CD4-positive, alpha-beta T cell treated with Interferon alpha-2 for 1 hour (primary cell): ENCODE results near the gene SLC16A6.
"Not testable (repeated sequence)": the region's sequence is repeated elsewhere in the genome, so short reads cannot be mapped to it uniquely, and the experiment has no call there.

Experiments used
- DNase-seq, 2 donors: peaks; one replicate each; pipeline ENCODE4 v3.0.0-alpha.2; 2020 to 2022

SLC16A6 gene, protein sequence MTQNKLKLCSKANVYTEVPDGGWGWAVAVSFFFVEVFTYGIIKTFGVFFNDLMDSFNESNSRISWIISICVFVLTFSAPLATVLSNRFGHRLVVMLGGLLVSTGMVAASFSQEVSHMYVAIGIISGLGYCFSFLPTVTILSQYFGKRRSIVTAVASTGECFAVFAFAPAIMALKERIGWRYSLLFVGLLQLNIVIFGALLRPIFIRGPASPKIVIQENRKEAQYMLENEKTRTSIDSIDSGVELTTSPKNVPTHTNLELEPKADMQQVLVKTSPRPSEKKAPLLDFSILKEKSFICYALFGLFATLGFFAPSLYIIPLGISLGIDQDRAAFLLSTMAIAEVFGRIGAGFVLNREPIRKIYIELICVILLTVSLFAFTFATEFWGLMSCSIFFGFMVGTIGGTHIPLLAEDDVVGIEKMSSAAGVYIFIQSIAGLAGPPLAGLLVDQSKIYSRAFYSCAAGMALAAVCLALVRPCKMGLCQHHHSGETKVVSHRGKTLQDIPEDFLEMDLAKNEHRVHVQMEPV

DNA sequence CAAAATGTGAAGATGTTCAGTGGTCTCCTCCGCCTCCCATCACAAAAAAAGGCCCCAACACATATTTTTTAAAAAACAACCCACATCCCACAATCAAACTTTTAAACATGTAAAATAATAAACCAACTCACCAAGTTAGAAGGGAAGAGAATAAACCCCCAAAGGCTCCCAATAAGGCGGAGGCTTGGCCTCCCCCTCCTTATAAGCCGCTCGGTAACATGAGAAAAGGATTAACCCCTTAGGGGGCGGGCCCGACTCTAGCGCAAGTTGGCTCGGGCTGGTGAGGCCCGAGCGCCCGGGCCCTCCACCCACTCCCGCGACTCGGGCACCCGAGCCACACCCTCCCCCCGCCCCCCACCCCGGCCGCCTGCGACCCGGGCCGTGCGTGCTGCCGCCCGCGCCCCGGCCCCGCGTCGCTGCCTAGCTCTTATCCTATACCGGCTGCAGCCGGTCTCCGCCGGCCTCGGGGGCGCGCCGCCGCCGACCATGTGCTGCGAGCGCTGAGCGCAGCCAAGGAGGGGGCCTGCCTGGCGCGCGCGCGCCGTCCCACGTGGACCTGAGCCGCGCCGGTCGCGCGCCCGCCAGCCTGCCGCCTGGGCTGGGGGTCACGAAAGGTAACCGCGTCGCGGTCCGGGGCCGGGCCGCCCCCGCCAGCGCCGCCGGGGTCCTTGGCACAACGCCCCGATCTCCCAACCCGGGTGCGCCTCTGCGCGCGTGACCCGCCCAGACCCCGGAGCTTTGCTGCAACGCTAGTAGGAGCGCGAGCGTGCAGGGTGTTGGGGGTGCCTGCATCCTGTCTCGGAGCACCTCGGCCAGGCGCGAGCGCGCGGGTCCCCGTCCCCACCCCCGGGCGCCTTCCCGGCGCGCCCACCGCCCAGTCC, at the start of gene SLC16A6, which contains the start of gene ARSG:
SLC16A6 (minus strand) TSS at position 173 of the 881 bp plus-strand sequence. CDS start 12,807 bp downstream, outside the sequence.
ARSG (plus strand) TSS at position 541 of the 881 bp plus-strand sequence. CDS start 15,999 bp downstream, outside the sequence.
- DNase-seq, result peak; percentile 79 to 86

DNA sequence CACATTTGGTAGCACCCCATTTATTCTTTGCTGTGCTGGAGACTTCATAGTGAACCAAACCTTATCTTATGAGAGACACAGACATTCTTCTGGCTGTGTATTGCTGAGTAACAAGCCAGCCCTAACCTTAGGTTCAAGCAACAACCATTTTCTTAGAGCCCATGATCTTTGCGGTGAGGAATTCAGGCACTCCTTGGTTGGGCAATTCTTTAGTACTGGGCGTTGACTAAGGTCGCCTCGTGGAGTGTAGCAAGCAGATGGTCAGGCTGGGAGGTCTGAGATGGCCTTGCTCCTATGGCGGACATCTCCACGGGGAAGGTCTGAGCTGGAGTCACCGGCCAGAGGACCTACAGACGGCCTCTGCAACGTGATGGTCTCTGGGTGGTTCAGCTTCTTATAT, 43.5 kb upstream of the SLC16A6 start:
- no peak for DNase-seq

DNA sequence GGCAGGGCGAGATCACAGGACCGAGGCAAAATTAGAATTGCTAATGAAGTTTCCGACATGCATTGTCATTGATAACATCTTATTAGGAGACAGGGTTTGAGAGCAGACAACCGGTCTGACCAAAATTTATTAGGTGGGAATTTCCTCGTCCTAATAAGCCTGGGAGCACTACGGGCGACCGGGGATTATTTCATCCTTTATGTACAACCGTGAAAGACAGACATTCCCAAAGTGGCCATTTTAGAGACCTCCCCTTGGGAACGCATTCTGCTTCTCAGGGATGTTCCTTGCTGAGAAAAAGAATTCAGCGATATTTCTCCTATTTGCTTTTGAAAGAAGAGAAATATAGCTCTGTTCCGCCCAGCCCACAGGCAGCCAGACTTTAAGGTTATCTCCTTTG, 41.0 kb upstream of the SLC16A6 start:
- DNase-seq, result not testable (repeated sequence)

DNA sequence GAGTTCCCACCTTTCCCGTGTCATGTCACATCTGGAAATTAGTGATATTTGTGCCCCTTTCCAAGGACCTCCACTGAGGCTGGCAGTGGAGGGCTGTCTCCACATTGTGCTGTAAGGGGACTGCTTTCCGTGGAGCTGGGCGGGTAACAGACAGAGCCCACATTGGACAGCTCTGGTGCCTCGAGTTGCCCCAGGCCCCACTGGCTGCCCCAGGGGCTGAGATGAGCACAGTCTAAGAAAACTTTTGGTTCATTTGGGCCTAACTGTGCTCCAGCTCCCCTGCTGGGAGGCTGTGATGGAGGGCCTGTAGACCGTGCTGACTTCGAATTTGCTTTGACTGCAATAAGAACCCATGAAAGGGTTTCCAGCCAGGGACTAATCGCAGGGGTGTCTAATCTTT, 38.4 kb upstream of the SLC16A6 start:
- no peak for DNase-seq

DNA sequence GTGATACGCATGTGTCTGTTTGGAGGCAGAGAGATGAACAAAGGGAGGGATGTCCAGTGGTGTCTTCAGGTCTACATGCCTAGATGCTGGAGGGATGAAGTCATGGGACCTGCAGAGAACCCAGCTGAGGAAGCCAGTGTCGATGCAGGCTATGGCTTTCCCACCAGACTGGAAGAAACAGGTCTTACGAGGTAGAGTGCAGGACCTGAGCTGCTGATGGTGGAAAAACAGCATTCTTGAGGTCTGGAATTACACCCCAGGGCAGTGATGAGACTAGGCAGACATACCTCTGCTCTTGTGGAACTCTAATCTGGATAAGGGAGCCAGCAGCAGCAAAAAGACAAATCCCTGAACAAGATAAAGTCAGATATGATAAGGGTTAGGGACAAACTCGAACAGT, 37.7 kb upstream of the SLC16A6 start:
- DNase-seq, result no peak

DNA sequence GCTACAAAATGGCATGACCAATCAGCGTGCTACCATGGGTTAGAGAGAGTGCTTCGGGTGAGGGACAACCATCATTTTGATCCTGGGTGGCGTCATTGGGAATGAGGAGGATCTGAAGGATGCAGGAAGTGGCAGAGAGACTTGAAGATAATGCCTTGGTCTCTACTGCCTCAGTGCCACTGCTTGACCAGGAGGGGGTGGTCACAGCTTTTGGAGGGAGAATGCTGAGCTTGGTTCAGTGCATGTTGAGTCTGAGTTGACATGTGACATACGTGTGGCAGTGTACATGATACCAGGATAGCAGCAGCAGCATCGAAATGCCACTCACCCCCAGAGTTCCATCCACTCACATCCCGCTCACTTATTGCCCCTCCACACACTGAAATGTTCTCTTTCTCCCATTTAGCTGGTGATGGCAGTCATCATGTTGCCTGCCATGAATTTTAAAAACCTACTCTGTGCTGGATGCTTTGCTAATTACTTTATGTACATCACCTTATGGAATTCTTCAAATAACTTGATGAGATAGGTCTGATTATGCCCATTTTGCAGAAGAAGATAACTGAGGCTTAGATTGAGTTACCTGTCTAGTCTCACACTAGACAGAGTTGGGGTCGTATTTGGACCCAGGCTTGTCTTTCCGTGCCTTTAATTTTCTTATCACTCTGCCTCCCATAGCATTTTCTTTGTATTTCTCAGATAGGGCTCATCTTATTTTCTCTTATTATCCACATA, 37.1 kb upstream of the SLC16A6 start:
- DNase-seq, result peak in 1 of 2 donors; percentile 9

DNA sequence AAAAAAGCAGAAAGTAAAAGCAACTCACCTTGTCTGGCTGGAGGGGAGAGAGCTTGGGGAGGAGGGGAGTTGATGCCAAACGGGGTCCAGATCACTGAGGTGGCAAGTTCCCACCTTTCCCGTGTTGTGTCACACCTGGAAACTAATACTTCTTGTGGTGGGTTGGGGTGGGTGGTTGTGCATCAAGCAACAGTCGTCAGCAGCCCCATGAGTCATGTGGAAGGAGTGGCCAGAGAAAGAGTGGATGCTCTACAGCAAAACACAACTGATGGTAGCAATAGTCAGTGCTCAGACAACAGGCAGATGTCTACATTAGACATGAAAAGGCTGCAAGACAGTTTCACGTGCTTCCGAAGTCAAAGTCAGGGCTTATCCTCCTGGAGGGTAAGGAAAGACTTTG, 35.8 kb upstream of the SLC16A6 start:
- DNase-seq, result no peak

DNA sequence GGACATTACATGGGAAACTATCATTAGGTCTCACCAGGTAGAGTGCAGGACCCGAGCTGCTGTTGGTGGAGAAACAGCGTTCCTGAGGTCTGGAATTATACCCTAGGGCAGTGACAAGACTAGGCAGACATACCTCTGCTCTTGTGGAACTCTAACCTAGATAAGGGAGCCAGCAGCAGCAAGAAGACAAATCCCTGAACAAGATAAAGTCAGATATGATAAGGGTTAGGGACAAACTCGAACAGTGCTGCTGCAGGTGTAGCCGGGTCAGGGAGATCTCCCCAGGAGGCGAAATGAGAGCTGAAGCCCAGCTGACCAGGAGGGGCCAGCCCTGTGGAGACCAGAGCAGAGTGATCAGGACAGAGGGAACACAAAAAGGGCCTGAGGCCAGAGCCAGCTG, 35.0 kb upstream of the SLC16A6 start:
- DNase-seq, result no peak

DNA sequence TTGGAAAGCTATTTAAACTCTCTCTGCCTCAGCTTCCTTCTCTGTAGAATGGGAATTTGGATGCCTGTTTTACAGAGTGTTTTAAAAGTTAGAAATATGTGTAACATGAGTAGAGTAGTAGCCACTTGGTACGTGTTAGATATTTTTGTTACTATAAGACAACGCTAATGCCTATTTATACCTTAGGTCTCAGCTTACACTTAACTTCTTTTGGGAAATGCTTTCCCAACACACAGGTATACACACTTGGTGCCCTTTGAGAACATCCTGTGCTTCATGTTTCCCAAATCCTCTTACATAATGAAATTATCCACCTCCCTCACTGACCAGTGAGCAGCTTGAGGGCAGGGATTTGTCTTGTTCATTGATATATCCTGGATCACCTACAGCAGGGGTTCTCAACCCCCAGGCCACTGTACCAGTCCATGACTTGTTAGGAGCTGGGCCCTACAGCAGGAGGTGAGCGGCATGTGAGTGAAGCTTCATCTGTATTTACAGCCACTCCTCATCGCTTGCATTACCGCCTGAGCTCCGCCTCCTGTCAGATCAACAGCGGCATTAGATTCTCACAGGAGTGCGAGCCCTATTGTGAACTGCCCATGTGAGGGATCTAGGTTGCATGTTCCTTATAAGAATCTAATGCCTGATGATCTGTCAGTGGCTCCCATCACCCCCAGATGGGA, 33.9 kb upstream of the SLC16A6 start:
- no peak for DNase-seq

DNA sequence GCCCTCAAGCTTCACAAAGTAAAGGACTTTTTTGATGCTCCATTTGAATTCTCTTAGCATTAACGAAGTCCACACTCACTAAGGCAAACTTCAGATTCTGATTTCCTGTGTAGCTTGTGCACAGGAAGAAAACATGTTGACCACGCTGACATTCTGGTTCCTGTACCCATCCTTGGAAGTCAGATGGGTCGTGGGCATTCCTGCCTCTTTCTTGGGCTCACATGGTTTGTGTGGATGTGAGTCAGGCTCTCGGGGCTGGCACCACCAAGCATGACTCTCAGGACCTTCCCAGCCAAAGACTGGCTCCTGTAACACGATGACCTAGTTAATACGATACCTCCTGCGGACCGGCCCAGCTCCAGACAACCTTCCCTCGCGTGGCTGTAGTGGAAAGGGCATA, 33.2 kb upstream of the SLC16A6 start:
- DNase-seq, result no peak

DNA sequence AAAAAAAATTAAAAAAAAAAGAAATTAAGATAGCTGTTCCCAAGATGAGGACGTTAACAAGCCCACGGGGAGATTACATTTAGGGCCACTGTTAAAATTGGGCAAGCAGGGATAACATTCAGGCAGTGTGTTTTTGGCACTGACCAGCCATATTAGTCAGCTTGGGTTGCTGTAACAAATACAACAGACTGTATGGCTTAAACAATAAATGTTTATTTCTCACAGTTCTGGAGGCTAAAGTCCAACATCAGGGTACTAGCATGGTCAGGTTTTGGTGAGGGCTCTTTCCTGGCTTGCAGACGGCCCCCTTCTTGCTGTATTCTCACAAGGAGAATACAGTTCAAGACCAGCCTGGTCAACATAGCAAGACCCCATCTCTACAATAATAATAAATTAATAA, 31.7 kb upstream of the SLC16A6 start:
- DNase-seq, result no peak

DNA sequence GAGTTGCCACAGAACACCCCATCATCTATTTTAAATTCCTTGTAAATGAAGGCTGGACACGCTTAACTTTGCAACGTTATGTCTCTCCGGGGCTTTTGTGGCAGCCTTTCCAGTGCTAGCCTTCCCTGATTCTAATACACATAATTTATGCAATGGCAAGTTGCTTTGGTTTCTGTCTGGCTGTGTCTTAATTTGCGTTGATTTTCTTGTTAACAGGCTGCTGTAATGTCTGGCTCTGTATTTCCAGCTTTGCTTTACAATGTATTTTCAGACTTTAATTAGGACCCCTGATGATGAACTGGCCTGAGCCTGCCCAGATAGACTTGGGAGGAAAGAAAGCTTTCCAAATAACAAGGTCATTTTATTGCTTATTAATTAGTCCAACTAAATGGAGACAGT, 30.6 kb upstream of the SLC16A6 start:
- DNase-seq, result no peak

DNA sequence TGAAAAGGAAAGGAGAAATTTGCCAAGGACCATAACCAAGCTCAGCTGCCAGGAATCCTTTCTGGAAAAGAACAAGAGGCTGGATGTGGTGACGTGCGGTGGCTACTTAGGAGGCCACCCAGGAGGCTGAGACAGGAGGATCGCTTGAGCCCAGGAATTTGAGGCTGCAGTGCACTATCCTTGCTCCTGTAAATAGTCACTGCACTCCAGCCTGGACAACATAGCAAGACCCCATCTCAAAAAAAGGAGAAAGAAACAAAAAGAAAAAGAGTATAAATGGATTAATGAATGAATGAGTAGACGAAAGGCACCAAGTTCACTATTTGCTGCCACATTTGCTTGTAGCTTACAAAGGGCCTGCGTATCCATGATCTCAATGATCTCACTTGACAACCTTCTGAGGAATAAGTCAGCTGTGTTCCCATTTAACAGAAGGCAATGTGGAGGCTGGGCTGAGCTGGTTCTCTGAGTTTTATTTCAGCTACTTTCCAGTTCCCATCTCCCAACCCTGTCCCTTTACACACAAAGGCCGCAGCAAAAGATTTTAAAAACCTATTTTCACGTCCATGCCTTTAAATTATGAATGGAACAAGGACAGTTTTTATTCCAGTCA, 30.1 kb upstream of the SLC16A6 start:
- no peak for DNase-seq

DNA sequence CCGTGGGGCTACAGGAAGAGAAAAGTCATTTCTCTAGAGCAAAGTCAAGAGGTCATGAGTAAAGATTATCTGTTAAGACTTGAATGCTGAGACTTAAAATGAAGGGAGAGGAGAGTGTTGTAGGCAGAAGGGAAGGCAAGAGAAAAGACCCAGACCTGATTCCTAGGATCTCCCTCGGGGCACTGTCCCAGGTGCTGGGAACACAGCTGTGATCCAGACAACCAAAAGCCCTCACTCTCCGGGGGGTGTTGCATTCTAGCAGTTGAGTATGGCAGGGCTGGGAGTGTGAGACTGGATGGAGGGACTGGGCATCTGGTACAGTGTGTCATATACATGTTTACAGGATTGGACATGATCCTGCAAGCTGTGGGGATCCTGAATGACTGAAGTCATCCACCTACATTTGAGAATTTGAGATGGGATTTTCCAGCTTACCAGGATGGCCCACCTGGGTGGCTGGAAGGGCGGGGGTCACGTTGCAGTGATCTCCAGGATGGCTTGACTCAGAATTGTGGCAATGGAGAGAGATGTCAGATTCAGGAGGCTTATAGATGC, 29.5 kb upstream of the SLC16A6 start:
- no peak for DNase-seq

DNA sequence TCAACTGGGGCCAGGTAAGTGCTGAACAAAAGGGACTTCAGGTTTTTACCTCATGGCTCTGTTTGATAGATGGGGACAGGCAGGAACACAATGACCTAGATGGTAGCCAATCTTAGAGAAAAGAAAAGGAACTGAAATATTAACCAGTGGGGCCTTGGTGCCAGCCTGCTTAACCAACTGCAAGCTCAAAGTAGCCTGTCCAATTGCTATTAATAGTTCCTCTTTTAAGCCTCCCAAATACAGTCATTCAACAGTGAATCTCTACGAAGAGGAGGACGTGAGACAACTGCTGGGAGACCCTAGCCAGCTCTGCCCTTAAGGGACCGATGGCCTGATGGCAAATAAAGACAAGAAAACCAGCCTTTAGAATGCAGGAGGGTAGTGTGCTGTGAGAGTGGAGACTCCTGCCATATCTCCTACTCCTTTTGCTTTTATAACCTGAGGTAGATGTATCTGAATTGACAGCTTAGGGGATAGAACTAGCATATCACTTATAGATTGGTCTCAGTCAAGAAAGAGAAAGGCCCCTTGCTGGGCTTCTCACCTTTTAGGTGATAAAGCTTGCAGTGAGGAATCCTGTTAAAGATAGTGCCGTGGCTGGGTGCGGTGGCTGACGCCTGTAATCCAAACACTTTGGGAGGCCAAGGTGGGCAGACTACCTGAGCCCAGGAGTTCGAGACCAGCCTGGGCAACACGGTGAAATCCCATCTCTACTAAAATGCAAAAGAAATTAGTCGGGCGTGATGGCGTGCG, 28.7 kb upstream of the SLC16A6 start:
- DNase-seq, result no peak

DNA sequence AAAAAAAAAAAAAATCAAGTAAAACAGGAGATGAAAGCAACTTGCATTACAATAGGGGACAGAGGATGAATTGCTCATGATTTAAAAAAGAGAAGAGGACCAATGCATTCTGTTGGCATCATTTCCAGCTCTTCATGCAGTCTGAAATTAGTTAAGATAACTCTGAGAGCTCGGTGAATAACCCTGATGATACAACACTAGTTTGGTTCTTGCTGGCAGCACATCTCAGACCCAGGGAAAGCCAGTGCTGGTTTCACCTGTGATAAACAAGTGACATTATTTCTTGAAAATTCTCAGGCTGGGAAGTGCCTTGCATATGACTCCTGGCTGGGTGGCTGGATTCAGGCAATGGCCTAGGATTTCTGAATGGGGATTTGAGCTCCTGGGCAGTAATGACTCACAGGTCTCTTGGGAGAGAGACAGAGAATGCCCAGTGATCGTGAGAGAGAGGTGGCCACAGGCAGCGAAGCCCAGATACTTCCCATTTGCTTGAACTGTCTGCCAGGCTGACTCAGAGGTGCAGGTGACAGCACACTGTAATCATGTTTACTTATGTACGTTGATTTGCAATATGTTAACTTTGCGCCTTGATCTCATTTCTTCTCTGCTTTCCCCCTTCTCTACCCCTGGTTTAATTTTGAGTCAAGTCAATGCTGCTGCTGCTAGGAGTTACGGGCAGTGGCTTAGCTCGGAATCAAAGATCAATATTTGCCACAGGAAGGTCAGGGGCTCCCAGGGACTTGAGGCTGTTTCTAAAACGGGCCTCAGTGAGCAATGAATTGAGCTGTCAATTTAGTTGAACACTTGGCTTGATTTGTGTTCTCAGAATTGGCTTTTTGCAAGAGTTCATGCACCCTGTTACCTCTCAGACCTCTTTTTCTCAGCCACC, 27.4 kb upstream of the SLC16A6 start:
- peak in 1 of 2 donors; percentile 25 for DNase-seq

DNA sequence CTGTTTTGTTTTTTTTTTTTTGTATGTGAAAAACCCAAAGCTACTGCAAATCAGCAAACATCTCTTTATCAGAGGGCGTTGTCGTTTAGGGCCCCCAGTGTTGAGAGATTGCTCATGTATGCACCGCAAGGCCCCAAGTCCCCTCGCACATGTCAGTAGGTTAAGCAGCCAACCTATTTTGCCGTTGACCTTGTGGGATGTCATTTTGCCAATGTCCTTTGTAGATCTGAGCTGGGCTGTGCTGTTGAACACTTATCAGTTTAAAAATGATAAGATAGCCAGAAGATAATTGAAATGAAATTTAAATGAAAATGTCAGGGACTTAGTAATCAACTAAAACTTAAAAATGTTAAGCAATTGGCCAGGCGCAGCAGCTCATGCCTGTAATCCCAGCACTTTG, 26.5 kb upstream of the SLC16A6 start:
- no peak for DNase-seq

DNA sequence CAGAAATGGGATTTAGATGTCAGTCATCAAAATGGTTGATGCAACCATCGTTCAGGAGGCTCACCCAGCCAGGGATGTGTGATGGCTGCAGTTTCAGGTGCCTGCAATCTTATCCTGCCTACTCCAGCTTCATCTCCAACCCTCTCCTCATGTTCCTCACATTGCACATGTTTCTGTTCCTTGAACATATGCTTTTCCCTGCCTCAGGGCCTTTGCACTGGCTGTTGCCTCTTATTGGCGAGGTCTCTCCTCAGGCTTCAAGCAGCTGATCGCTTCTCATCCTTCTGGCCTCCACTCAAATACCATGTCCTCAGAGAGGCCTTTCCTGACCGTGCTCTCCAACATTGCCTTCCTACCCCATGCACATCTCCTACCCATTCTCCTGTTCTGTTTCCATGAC, 25.0 kb upstream of the SLC16A6 start:
- no peak for DNase-seq

DNA sequence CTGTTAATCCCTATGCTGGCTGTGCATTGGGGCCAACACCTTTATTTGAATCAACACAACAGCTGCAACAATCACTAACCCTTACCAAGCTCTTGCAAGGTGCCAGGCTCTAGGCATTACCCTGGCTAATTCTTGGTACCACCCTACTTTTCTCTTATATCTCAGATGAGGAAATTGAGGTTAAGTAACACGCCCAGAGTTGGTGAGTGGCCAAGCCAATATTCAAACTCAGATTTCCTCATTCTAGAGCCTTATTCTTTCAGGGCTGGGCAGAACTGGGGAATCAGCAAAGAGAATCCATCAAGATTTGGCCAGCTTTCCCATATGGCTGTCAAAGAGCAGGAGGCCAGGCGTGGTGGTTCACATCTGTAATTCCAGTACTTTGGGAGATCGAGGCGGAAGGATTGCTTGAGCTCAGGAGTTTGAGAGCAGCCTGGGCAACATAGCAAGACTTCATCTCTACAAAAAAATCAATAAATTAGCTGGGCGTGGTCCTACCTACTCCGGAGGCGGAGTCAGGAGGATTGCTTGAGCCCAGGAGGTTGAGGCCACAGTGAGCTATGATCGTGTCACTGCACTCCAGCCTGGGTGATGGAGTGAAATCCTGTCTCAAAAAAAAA, 24.1 kb upstream of the SLC16A6 start:
- DNase-seq, result peak in 1 of 2 donors; percentile 54
